H1 (cell line): ENCODE results near the gene AGAP1. TPM values are rescaled to one million over a fixed set of nuclear protein-coding genes. Genes with fewer than 3 reads are reported as not detected.
A peak's percentile ranks its signal among the peaks of the same experiment; 100 is the strongest.

Experiments
- CTCF ChIA-PET: fragments of 300-600 bp; sonication (Branson Sonifier 250); formaldehyde crosslinking; loops from one replicate; lab custom pipeline; 2021; ENCODE audit not compliant: partially characterized antibody; lab: Charles Lee
- POLR2A ChIA-PET: fragments of 300-600 bp; sonication (Branson Sonifier 250); formaldehyde crosslinking; loops from one replicate; lab custom pipeline; 2021; ENCODE audit warnings: inconsistent platforms; ENCODE audit not compliant: partially characterized antibody; lab: Charles Lee
- DNase-seq, 2 experiments: peaks; one replicate each; pipeline versions ENCODE4 v3.0.0 to v3.0.0-alpha.2; 2010 to 2022; ENCODE audit warnings: low spot score in 2 of 2, low read depth in 1 of 2, mixed read lengths in 1 of 2
- FAIRE-seq: peaks from 2 replicates; lab custom pipeline; 2011; peaks lifted over from hg19 to GRCh38; lab: Jason Lieb, UNC
- H2AFZ ChIP-seq: 2 replicates; pipeline ENCODE4 v1.8.1; 2012; ENCODE audit warnings: low read length, inconsistent platforms
- H2AK5ac ChIP-seq: 2 replicates; pipeline ENCODE4 v1.6.1; 2013; ENCODE audit warnings: low read depth, low read length
- H2BK120ac ChIP-seq: replicated peaks from 2 replicates; pipeline ENCODE3; 2013; ENCODE audit warnings: low read depth, low read length, inconsistent platforms
- H2BK12ac ChIP-seq: 2 replicates; pipeline ENCODE4 v1.6.1; 2013; ENCODE audit warnings: low read depth, low read length
- H2BK15ac ChIP-seq: 2 replicates; pipeline ENCODE4 v1.6.1; 2013; ENCODE audit warnings: low read length
- H2BK20ac ChIP-seq: 2 replicates; pipeline ENCODE4 v1.6.1; 2013; ENCODE audit warnings: low read length
- H2BK5ac ChIP-seq: 2 replicates; pipeline ENCODE4 v1.6.1; 2013; ENCODE audit warnings: low read depth, low read length
- H3K14ac ChIP-seq: 2 replicates; pipeline ENCODE4 v1.6.1; 2013; ENCODE audit warnings: inconsistent platforms; ENCODE audit not compliant: insufficient read length
- H3K18ac ChIP-seq: 2 replicates; pipeline ENCODE4 v1.6.1; 2013; ENCODE audit warnings: low read length; ENCODE audit errors: extremely low read depth
- H3K23ac ChIP-seq: 2 replicates; pipeline ENCODE4 v1.6.1; 2013; ENCODE audit warnings: inconsistent platforms; ENCODE audit not compliant: insufficient read length
- H3K23me2 ChIP-seq: 2 replicates; pipeline ENCODE4 v1.6.1; 2013; ENCODE audit warnings: low read depth, low read length
- H3K27ac ChIP-seq: 2 replicates; pipeline ENCODE4 v1.6.1; 2011; ENCODE audit warnings: low read depth, low read length, inconsistent platforms
- H3K27me3 ChIP-seq, 4 experiments: replicated peaks in 1 of 4; 1 replicate in 1 of 4; 2 replicates in 3 of 4; pipeline versions ENCODE4 v1.6.1 to v1.8.1; 2011 to 2013; ENCODE audit warnings: low read length in 3 of 4, mild to moderate bottlenecking in 3 of 4, inconsistent platforms in 2 of 4, mixed read lengths in 2 of 4, moderate library complexity in 1 of 4; ENCODE audit not compliant: control insufficient read depth in 3 of 4, insufficient read depth in 3 of 4; ENCODE audit errors: extremely low read depth in 1 of 4
- H3K36me3 ChIP-seq, 4 experiments: 2 replicates each; pipeline versions ENCODE4 v1.6.1 to v1.8.1; 2011 to 2013; ENCODE audit warnings: mild to moderate bottlenecking in 4 of 4, low read length in 3 of 4, moderate library complexity in 2 of 4, control low read depth in 1 of 4, inconsistent platforms in 1 of 4; ENCODE audit not compliant: insufficient read depth in 4 of 4, control insufficient read depth in 2 of 4
- H3K4ac ChIP-seq: replicated peaks from 2 replicates; pipeline ENCODE3; 2013; ENCODE audit warnings: low read length, low read depth, mixed read lengths, inconsistent platforms; ENCODE audit not compliant: insufficient read length
- H3K4me1 ChIP-seq, 4 experiments: replicated peaks in 1 of 4; 1 replicate in 1 of 4; 2 replicates in 3 of 4; pipeline versions ENCODE4 v1.6.1 to v1.8.1; 2011 to 2013; ENCODE audit warnings: low read length in 3 of 4, inconsistent platforms in 2 of 4, mixed read lengths in 1 of 4; ENCODE audit not compliant: insufficient read depth in 4 of 4, control insufficient read depth in 3 of 4
- H3K4me2 ChIP-seq, 2 experiments: 2 replicates each; pipeline versions ENCODE4 v1.6.1 to v1.8.1; 2011 to 2013; ENCODE audit warnings: low read depth in 2 of 2, low read length in 2 of 2, control low read depth in 1 of 2, inconsistent platforms in 1 of 2, mild to moderate bottlenecking in 1 of 2; ENCODE audit not compliant: insufficient read depth in 1 of 2
- H3K4me3 ChIP-seq, 4 experiments: fragments of 200-600, 300-600 bp in 1 of 4; sonication (generic), shearing (Covaris generic), sonication (Bioruptor Twin) in 1 of 4; 2 replicates each; pipeline versions ENCODE4 v1.5.1 to v1.8.1; 2011 to 2016; ENCODE audit warnings: low read length in 4 of 4, low read depth in 3 of 4, control low read depth in 2 of 4, inconsistent platforms in 2 of 4, mild to moderate bottlenecking in 2 of 4, mixed read lengths in 1 of 4, moderate library complexity in 1 of 4; ENCODE audit not compliant: insufficient read depth in 2 of 4; ENCODE audit errors: extremely low read depth in 1 of 4
- H3K56ac ChIP-seq: replicated peaks from 2 replicates; pipeline ENCODE3; 2013; ENCODE audit warnings: low read depth, mild to moderate bottlenecking, mixed read lengths, low read length, inconsistent platforms; ENCODE audit not compliant: insufficient read length
- H3K79me1 ChIP-seq: 2 replicates; pipeline ENCODE4 v1.6.1; 2013; ENCODE audit warnings: low read depth, low read length, control low read depth
- H3K79me2 ChIP-seq, 2 experiments: 2 replicates each; pipeline versions ENCODE4 v1.6.1 to v1.8.1; 2012 to 2013; ENCODE audit warnings: low read length in 2 of 2, mild to moderate bottlenecking in 2 of 2, inconsistent platforms in 1 of 2; ENCODE audit not compliant: insufficient read depth in 2 of 2, control insufficient read depth in 1 of 2
- H3K9ac ChIP-seq, 4 experiments: replicated peaks in 1 of 4; 1 replicate in 1 of 4; 2 replicates in 3 of 4; pipeline versions ENCODE4 v1.6.1 to v1.8.1; 2011 to 2013; ENCODE audit warnings: low read depth in 3 of 4, low read length in 3 of 4, control low read depth in 2 of 4, mild to moderate bottlenecking in 2 of 4, moderate library complexity in 2 of 4, inconsistent platforms in 1 of 4; ENCODE audit errors: extremely low read depth in 1 of 4
- H3K9me3 ChIP-seq, 2 experiments: 2 replicates each; pipeline versions ENCODE4 v1.6.1 to v1.8.1; 2012 to 2013; ENCODE audit warnings: mild to moderate bottlenecking in 2 of 2, moderate library complexity in 2 of 2, control low read depth in 1 of 2, inconsistent platforms in 1 of 2, low read depth in 1 of 2, low read length in 1 of 2, mixed read lengths in 1 of 2; ENCODE audit not compliant: insufficient read depth in 2 of 2
- H4K20me1 ChIP-seq, 2 experiments: replicated peaks in 1 of 2; 2 replicates each; pipeline versions ENCODE3 to v1.8.1; 2011 to 2013; ENCODE audit warnings: inconsistent platforms in 2 of 2, low read length in 2 of 2, mild to moderate bottlenecking in 1 of 2; ENCODE audit not compliant: insufficient read depth in 2 of 2, control insufficient read depth in 1 of 2
- H4K5ac ChIP-seq: 2 replicates; pipeline ENCODE4 v1.6.1; 2013; ENCODE audit warnings: low read length, low read depth, mixed read lengths, inconsistent platforms; ENCODE audit not compliant: insufficient read length
- H4K8ac ChIP-seq: 2 replicates; pipeline ENCODE4 v1.8.0; 2013; ENCODE audit warnings: mild to moderate bottlenecking, moderate library complexity, low read length, inconsistent platforms; ENCODE audit not compliant: insufficient read depth; ENCODE audit errors: extremely low read depth
- H4K91ac ChIP-seq: replicated peaks from 2 replicates; pipeline ENCODE3; 2013; ENCODE audit warnings: low read length, mixed read lengths, inconsistent platforms; ENCODE audit not compliant: insufficient read length
- TBP ChIP-seq: IDR thresholded peaks from 2 replicates; pipeline ENCODE4 v1.6.1; 2011; ENCODE audit warnings: low read depth, low read length, improper control_type of control experiment
- ZNF274 ChIP-seq: IDR thresholded peaks from 2 replicates; pipeline ENCODE4 v1.7.0; 2012; ENCODE audit warnings: low read length, borderline replicate concordance; ENCODE audit errors: extremely low read depth
- WGBS, 2 experiments: shearing (Covaris generic) in 1 of 2; methylation state at CpG; one replicate each; pipeline versions ENCODE4 v1.1.6 to v1.1.7; 2013 to 2015; ENCODE audit warnings: low lambda C conversion rate in 2 of 2, mixed read lengths in 2 of 2, inconsistent platforms in 1 of 2, low coverage in 1 of 2, missing lambda C conversion rate in 1 of 2; ENCODE audit not compliant: insufficient replicate concordance in 2 of 2, insufficient coverage in 1 of 2, insufficient read length in 1 of 2; ENCODE audit errors: extremely low coverage in 1 of 2, missing lambda C conversion rate in 1 of 2; 5-methylcytosine and 5-hydroxymethylcytosine counted together
- polyA plus RNA-seq, 7 experiments: library from polyadenylated mRNA; depleted of rRNA in 3 of 7; stranded (reverse) in 5 of 7; unstranded in 2 of 7; fragments of >200 nt in 5 of 7; fragments of 200-250 nt in 2 of 7; gene quantifications; 1 replicate in 5 of 7; 2 replicates in 1 of 7; 4 replicates in 1 of 7; pipeline versions ENCODE4 v1.2.1 to v1.2.3, GENCODE V29; 2011 to 2013; ENCODE audit warnings: missing spikeins in 2 of 7, mixed read lengths in 2 of 7
- total RNA-seq: library from RNA; stranded (reverse); fragmentation: NEBNext Ultra II Directional; extraction: Animal tissue kit (Norgen Biotek cat#: 25700); gene quantifications from 2 replicates; pipeline ENCODE4 v1.2.1, GENCODE V29; 2021

AGAP1 gene
- total and polyA plus RNA-seq, 2 of the 8 experiments (the other 6 are each of a cell fraction or from before 2014, with no cell fraction given) = 18.1 to 39.4 TPM

DNA sequence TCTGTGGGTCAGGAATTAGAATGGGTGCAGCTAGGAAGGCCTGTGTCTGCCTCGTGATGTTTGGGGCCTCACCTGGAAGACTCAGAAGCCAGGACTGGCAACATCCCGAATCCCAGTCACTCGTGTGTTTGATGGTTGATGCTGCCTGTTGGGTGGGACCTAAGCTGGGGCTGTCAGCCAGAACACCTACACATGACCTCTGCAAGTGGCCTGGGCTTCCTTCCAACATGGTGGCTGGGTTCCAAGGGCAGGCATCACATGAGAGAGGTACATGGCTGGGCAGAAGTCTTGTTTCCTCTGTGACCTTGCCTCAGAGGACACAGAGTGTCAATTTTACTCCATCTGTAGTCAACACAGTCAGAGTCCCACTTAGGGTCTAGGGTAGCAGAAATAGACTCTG, 496.5 kb downstream of the AGAP1 start:
- WGBS, 2 experiments = 92% methylated on average over 3 of the region's 3 CpGs; no CpG with 5 or more reads in 1 of the 2 experiments
- Histone ChIP-seq H2BK5ac (0 out of 2 replicates have a peak overlapping the region, but pooled peaks have one; percentile 26), H3K4ac (no peak overlapping the region), H3K9me3 (no peaks in the 10 kb centered on the region), H4K91ac (no peak overlapping the region), H3K36me3 (no peaks in the 10 kb centered on the region), H3K23ac (no peak overlapping the region), H3K79me1 (no peaks in the 10 kb centered on the region; the same call in 1 of the 2 replicates), H2BK20ac (no peak overlapping the region), H2BK12ac (no peak overlapping the region), H3K79me2 (no peaks in the 10 kb centered on the region), H3K14ac (no peak overlapping the region), H2BK15ac (no peak overlapping the region), H3K4me1 (peaks cover 0 to 10% (median 5%) of the 10 kb centered on the region in 4 experiments; a peak in 6 of 7 replicates), H3K4me2 (no peak overlapping the region), H2AFZ (no peak overlapping the region), H4K5ac (no peak overlapping the region), H3K4me3 (no peak overlapping the region), H2BK120ac (no peak overlapping the region), H3K23me2 (no peaks in the 10 kb centered on the region), H3K27ac (no peak overlapping the region), H3K56ac (no peak overlapping the region), H3K9ac (no peak overlapping the region; a peak in 1 of 7 replicates), H2AK5ac (no peak overlapping the region), H3K18ac (no peak overlapping the region), H4K20me1 (no peaks in the 10 kb centered on the region), H3K27me3 (no peaks in the 10 kb centered on the region), H4K8ac (no peak overlapping the region)
- DNase-seq (no peak), FAIRE-seq (no peak)
- CTCF ChIA-PET = interaction anchor here (1.0 to 1.8 kb wide), 4 partner anchors 9 to 187 kb away, joined by 3 to 6 read pairs (median 4); no protein-coding TSS in a partner anchor
- POLR2A ChIA-PET = no interaction called here
- TF ChIP-seq ZNF274 (no peak), TBP (no peak)
